OCI-M2 (cell line): ENCODE data around the gene HMGN4.
"Not testable (repeated sequence)": the region's sequence is repeated elsewhere in the genome, so short reads cannot be mapped to it uniquely, and the experiment has no call there.

ENCODE experiments used
- DNase-seq: peaks from one replicate; lab custom pipeline; 2025; ENCODE audit not compliant: unreplicated experiment; lab: John Stamatoyannopoulos, UW

HMGN4 gene

DNA sequence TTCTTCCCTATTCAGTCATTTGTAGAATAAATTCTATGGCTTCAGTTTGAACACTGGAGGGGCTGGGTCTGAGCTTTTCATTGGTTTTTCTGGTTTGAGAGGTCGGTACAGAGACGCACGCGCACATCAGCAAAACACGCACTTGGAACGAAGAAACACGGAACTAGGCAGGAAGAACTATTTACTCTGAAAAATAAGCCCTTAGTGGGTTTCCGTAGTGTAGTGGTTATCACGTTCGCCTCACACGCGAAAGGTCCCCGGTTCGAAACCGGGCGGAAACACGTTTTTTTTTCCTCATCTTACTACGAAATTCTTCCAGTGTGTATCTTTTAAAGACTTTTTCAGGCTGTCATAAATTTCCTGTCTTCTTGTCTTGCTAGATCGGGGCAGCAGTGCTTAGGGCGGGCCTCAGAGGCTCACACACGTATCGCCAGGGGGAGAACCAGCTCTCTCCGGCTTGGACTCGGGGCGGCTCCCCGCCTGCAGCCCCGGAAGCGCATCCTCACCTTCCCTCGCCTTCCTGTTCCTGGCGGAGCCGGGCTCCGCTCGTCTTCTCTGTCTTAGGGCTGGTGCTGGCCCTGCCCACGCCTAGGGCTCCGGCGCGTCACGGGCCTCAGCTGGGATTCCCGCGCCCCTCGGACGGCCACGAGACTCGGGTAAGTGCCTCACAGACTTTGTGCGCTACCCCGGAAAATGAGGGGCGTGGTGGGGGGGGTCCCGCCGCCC is at the start of gene HMGN4:
Gene HMGN4, plus strand, starts transcription at position 521 of the 726 bp plus-strand sequence. CDS start 6,841 bp downstream, outside the sequence.
- peak; percentile 87 for DNase-seq

DNA sequence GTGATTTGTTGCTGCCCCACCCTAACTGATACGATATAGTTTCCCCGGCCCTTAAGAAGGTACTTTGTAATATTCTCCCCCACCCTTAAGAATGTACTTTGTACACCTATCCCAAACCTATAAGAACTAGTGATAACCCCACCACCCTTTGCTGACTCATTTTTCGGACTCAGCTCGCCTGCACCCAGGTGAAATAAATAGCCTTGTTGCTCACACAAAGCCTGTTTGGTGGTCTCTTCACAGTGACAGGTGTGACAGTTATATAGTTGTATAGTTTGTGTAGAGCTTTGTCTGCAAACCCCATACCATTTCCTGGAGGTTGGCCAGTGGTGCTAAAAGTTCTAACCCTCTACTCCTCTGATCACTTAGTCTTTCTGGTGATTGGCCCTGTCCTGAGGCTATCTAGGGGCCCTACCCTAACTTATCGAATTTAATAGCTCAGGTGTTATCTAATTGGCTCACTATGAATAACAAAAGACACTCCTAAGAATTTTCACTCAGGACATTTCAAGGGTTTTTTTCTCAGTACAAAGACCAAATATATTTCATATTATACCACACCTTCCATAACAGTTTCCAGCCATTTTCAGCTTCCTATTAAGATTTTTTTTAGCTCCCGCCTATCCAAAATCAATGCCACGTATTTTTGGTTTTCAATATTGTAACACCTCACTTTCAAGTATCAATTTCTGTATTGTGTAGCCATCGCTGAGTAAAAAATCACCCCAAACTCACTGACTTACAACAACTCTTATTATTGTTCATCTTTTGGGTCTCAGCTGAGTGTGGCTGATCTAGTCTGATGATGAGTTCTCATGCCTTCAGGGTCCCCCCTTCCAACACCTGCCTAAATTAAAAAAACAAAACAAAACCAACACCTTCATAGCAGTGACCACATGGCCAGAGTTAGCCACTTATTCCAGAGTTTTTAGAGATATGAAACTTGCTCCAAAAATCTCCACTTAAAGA is 47.9 kb upstream of the HMGN4 start:
- DNase-seq, result no peak

DNA sequence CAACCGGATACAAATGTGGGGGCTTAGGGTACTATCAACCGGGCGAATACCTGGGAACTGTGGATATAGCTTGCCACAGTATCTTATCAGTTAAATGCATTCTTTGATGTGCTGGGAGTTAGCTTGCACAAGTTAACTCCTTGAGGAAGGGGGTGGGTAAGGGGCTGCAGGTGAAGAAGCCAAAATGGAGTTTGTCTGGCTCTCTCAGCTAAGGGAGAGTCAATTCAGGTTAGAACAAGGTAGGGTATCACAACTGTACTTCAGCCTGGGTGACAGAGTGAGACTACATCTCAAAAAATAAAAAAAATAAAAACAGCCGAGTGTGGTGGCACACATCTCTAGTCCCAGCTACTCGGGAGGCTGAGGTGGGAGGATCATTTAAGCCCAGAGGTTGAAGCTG is 46.6 kb upstream of the HMGN4 start:
- no peak for DNase-seq

DNA sequence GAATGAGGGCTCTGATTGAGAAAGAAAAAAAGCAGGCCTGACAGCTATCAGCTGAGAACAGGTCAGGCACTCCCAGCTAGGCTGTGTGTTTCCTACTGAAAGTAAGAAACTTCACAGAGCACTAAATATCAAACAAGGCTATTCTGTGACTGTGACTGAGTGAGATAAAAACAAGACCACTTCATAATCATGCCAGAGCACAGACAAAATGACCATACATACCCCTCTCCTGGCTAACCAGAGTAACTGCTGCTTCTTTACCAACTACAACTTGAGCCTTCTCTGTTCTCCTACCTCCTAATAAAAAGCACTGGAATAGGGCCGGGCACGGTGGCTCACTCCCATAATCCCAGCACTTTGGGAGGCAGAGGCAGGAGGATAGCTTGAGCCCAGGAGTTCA is 44.9 kb upstream of the HMGN4 start:
- DNase-seq, result no peak

DNA sequence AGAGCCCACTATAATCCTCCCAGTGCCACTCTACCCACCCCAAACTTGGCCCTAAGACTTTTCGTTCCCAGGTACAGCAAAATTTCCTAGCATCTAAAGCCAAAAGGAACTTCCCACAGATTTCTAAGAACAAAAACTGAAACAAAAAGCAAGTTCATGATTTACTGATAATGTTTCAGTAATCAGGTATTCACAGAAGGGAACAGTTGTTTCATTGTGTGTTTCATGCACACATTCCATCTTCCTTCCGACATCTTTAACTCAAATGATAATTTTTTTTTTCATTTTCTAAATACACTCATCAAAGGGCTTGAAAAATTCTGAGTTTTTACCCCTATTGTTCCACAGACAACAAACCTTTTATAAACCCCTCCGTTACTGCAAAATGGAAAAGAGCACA is 44.0 kb upstream of the HMGN4 start:
- no peak for DNase-seq

DNA sequence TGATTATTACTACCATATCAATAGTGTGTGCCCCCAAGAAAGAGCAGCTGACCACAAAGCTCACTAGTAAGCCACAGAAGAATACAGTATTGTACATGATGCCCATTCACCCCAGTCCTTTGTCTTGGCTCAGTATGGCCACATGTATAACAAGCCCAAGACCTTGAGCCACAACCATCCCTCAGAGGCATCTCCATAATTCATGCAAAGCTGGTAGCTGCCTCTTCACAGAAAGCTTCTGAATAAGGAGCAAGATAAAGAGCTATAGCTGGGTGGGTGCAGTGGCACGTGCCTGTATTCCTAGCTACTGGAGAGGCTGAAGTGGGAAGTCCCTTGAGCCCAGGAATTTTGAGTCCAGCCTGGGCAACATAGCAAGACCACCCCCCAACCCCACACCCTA is 42.9 kb upstream of the HMGN4 start:
- DNase-seq, result no peak

DNA sequence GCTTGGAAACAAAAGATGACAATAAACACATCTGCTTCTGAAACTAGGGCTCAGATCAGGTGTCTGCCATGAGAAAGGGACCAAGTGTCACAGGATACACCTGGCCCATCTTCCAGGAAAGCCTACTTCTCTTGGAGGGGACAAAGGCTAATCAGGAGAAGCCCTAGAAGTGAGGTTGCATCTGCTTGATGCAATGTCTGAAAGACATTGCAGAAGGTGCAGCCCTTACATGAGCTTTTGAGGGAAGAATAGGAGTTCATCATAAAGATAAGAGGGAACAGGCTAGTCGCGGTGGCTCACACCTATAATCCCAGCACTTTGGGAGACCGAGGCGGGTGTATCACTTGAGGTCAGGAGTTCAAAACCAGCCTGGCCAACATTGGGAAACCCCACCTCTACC is 40.6 kb upstream of the HMGN4 start:
- no peak for DNase-seq

DNA sequence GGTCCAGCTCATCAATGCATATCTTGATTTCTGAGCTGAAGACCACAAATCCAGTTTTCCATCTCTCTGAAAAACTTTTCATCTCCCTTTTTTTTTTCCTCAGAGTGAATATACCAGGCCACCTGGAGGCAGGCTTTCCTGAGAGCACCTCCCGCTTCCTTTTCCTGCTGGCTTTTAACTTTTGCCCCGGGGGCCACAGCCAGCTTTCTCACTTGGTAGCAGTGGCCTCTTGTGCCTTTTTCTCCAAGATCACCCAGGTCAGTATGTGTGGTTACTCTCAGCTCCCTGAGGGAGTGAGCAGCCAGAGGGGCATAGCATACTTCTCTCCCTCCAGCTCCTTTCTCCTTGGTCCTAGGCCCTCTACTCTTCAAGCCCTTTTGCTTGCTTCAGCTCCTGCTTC is 38.1 kb upstream of the HMGN4 start, which contains the start of gene BTN1A1:
Gene BTN1A1, plus strand, starts transcription at position 202 of the 400 bp plus-strand sequence. CDS start 984 bp downstream, outside the sequence.
- no peak for DNase-seq

DNA sequence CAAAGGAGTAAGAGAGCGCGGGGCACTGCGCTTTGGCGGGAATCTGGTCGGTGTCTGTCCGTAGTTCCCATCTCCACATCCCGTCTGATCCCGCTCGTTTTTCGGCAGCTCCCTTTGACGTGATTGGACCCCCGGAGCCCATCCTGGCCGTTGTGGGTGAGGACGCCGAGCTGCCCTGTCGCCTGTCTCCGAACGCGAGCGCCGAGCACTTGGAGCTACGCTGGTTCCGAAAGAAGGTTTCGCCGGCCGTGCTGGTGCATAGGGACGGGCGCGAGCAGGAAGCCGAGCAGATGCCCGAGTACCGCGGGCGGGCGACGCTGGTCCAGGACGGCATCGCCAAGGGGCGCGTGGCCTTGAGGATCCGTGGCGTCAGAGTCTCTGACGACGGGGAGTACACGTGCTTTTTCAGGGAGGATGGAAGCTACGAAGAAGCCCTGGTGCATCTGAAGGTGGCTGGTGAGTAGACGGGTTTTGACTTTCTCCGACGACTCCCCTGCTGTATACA is 36.6 kb upstream of the HMGN4 start:
- DNase-seq, result no peak

DNA sequence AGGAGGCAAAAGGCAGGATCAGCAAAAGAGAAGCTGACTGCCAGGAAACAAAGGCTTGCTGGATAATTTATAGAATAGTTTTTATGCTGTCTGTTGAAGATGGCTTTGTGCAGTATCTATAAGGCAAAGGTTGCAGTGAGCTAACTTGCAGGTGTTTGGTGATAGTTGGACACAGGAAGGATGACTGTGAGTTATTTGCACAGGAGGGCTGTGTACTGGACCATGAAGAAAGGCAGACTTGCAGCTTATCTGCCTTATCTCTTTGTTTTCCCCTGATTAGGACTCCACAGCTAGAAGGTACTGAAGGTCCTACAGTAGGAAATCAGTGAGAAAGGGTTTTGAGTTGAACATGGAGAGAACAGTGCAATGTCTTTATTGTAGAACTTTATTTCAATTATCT is 36.0 kb upstream of the HMGN4 start:
- DNase-seq, result no peak

DNA sequence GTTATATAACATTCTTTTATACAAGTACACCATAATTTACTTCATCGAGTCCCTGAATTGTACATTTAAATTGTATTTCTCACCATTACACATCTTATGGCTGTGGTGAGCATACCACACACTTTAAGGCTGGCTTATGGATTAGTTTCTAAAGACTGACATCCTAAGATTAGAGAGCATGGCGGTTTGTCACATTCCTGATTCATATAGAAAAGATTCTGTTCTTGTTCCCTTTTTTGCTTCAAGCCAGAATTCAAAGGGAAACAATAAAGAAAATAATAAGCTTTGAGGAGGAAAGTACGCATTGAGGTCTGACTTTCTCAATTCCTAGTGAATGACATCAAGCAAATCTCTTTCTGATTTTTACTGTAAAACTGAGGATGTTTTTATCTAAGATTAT is 35.5 kb upstream of the HMGN4 start:
- DNase-seq, result no peak

DNA sequence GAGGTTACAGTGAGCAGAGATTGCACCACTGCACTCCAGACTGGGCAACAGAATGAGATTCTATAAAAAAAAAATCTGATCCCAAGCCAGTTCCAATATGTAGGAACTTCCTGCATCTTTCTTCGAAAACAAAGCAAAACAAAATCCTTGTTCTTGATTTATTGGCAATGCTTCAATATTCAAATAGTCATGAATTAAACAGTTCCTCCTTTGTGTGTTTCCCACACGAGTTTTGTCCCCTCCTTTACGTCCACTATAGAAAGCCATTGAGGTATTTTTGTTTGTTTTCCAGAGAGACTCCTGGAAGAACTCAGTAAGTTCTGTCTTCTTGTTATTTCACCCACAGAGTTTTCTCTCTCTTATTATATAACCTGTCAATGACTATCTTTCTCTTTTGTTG is 30.5 kb upstream of the HMGN4 start:
- DNase-seq, result no peak

DNA sequence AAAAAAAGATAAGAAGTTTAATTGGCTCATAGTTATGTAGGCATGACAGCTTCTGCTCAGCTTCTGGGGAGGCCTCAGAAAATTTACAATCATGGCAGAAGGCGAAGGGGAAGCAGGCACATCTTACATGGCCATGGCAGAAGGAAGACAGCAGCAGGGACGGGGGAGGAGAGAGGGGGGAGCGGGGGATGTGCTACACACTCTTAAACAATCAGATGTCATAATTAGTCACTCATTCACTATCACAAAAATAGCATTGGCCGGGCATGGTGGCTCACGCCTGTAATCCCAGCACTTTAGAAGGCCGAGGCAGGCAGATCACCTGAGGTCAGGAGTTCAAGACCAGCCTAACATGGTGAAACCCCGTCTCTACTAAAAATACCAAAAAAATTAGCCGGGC is 27.1 kb upstream of the HMGN4 start:
- DNase-seq, result not testable (repeated sequence)

DNA sequence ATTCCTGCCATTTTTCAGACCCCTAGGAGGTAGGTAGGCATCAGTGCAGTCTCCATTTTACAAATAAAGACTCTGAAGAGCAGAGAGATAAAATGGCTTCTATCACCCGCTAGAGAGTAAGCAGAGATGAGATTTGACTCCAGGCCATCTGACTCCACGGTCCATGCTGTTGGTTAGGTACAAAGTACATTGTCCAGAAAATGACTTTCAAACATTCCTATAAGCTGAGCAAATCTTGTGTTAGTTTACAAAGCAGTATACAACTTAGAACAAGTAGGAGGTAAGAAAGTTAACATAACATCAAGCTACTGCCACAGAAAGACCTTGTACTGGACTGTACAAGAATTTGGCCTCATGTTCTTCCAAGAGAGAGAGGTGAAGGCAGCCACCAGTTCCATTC is 23.2 kb upstream of the HMGN4 start:
- no peak for DNase-seq

DNA sequence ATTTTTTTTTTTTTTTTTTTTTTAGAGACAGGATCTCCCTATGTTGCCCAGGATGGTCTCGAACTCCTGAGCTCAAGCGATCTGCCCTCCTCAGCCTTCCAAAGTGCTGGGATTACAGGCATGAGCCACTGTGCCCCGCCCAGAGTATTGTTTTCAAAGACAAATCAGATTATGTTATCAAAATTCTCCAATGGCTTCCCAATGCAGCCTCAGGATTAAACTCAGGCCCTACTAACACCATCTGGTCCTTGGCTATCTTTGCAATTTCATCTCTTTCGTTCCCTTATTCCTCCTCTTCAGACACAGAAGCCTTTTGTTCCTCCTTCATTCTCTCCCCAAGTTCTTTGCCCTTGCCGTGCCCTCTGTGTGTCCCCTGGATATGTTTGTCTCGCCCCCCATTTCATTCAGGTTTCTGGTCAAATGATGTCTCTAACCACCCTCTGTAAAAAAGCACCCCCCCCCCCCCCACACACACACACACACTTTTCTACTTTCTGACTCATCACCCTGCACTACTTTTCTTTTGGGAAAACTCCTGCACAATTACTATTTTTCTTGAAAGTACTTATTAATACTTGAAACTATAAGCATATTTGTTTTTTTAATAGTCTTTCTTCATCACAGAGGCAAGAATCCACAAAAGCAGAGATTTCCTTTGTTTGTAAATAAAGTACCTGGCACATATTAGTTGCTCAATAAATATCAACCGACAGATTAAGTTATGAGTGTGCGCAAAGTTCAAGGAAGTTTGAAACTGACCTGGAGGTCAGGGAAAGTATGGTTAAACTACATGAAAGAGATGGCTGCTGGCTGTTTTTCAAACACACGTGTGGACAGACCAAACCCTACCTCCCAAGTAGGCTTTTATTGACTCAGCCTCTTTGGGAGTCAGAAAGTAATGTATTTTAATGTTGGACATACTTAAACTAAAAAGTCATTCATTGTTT is 21.4 kb upstream of the HMGN4 start:
- no peak for DNase-seq

DNA sequence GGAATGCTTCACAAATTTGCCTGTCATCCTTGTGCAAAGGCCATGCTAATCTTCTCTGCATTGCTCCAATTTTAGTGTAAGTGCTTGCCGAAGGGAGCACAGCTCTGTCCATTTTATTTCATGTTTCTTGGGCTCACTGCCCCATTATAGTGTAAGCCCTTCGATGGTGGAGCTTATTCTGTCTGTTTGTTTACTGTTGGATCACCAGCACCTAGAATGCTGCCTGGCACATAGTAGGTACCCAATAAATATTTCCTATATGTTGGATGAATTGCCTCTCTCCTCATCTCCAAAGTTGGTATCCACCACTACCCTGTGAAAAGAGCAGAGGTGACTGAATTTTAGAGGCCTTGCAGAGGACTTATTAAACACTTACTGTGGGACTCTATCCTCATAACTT is 18.8 kb upstream of the HMGN4 start:
- no peak for DNase-seq

DNA sequence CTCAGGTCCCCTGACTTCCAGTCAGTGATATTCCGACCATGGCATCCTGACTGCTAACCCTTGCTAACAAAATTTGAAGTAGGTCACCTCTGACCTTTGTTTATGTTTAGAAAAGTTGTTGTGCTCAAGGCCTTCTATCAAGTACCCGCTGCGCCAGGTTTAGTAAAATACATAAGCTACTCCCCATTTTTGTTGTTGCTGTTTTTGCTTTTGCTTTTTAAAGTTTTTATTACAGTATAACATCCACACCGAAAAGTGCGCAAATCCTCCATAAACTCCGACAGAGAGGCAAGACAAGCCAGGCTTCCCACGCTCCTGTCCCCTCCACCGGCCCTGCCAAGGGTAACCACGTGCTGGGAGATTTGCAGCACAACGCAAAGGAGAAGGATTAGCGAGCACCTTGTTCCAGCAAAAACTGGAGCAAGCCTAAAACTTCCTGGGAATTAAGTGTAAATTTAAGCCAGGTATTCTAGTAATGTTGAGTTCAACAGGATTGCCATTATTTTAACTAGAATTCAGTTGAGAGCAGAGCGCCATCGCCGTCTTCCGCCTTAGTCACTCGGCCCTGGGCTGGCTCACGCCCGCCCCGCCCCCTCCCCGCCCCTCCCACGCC is 17.8 kb upstream of the HMGN4 start:
- no peak for DNase-seq

DNA sequence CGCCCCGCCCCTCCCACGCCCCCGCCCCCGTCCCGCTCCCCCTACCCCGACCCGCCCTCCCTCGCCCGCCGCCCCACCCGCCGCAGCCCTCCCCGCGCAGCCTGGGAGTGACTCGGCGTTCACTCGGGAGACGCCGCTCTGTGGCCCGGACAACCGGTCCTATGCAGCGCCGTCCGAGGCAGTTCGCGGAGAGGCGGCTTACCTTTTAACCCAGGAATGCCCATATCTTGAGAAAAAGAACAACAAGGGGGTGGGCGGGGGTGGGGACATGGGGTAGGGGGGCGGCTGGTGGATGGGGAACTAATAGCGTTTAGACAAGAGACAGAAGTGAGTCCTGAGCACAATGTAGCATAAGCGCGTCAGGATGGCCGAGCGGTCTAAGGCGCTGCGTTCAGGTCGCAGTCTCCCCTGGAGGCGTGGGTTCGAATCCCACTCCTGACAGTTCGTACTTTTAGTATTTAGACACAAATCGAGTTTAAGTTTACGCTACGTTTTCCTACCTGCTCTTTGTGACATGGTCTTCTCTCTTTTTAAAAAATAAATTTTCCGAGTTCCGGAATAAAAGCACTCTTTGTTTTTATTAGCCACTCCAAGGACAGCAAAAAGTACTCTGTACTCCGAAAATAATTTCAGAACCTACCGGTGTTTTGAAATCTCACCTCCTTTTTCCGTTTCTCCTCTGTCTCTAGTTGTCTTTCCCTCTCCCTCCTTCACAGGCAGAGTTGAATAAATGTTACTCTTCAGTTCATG is 17.1 kb upstream of the HMGN4 start:
- DNase-seq, result peak; percentile 67

DNA sequence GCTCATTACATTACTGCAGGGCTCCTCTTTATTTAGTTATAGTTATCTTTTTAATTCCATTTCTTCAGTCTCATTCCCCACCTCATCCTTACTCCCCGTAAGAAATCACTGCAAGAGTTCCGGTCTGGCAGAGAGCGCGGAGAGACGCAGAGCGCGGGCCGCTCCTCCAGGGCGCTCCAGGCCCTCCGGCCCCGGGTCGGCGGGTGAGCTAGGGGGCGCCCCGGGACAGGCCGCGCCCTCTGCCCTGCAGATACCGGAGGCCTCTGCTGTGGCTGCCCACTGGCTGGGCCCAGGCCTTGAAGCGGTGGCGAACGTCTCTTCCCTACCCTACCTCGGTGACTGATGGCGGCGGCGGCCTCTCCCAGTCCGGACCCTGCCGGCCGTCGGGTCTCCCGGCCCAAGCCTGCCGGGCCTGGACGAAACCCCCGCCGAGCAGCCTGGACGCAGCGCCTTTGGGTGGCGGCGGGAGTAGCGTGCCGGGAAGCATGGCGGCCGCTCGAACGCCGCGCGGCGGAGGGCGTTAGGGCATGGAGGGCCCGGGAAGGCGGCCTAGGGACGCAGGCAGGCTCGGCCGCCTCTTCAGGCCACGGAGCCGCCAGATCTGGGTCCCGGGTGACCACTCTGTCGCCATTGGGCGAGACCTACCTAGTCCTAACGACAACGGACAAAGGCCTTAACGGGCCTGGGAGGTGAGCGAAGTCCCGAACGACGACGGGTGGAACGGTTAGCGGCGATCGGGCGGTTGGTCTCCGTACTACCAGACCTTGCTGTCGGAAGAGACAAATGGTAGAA is 16.4 kb upstream of the HMGN4 start:
- no peak for DNase-seq
